GM13976 (cell line): Measurements from ENCODE around the gene LIMS2.

ENCODE experiments used
- DNase-seq: peaks from one replicate; pipeline ENCODE4 v3.0.0; 2012; ENCODE audit warnings: low spot score
- CTCF ChIP-seq: IDR thresholded peaks from 2 replicates; pipeline ENCODE4 v1.5.1; 2012; ENCODE audit warnings: borderline replicate concordance, mild to moderate bottlenecking; ENCODE audit not compliant: insufficient read depth; ENCODE audit errors: extremely low read depth, missing control alignments, control extremely low read depth
- in situ Hi-C: fragments of 300-500 bp; cut with MboI; formaldehyde crosslinking; loops from one replicate; pipeline ENCODE4 v1.12.0; 2022; ENCODE audit warnings: low sequenced_read_pairs, mixed read lengths, inconsistent platforms; ENCODE audit not compliant: unreplicated experiment

The LIMS2 gene

GRCh38 chr2:127598711-127599110 is 76.6 kb downstream of the LIMS2 start:
- no peak for TF ChIP-seq CTCF
- in situ Hi-C loops: no loop called here
- DNase-seq: no peak

- in situ Hi-C loops: no loop called here
- no peak for DNase-seq
- no peak for TF ChIP-seq CTCF
Observed at GRCh38 chr2:127597984-127598380, 77.3 kb downstream of the LIMS2 start.

GRCh38 chr2:127597046-127597983 is 78.0 kb downstream of the LIMS2 start:
- DNase-seq: no peak
- no peak for TF ChIP-seq CTCF
- in situ Hi-C loops: no loop called here

- in situ Hi-C loops: no loop called here
- TF ChIP-seq CTCF: no peak
- DNase-seq: no peak
Observed at GRCh38 chr2:127596311-127597045, 78.9 kb downstream of the LIMS2 start.

GRCh38 chr2:127594116-127594591 is 81.2 kb downstream of the LIMS2 start:
- no peak for DNase-seq
- no peak for TF ChIP-seq CTCF
- in situ Hi-C loops: no loop called here

- TF ChIP-seq CTCF: no peak
- in situ Hi-C loops: no loop called here
- DNase-seq: no peak
Observed at GRCh38 chr2:127593228-127594115, 81.9 kb downstream of the LIMS2 start.
